K562 treated with DMSO at 1 percent for 4 hours (cell line): ENCODE measurements around the gene CTNNB1. TPM values are rescaled to one million over a fixed set of nuclear protein-coding genes. Genes with fewer than 3 reads are reported as not detected.

Experiments
- total RNA-seq: library from RNA; unstranded; fragments of 300-600 nt; gene quantifications from 2 replicates; pipeline ENCODE4 v1.2.3, GENCODE V29; 2022; ENCODE audit not compliant: insufficient read depth

The CTNNB1 gene
- 97.9 and 124 TPM in 2 replicates for total RNA-seq

DNA sequence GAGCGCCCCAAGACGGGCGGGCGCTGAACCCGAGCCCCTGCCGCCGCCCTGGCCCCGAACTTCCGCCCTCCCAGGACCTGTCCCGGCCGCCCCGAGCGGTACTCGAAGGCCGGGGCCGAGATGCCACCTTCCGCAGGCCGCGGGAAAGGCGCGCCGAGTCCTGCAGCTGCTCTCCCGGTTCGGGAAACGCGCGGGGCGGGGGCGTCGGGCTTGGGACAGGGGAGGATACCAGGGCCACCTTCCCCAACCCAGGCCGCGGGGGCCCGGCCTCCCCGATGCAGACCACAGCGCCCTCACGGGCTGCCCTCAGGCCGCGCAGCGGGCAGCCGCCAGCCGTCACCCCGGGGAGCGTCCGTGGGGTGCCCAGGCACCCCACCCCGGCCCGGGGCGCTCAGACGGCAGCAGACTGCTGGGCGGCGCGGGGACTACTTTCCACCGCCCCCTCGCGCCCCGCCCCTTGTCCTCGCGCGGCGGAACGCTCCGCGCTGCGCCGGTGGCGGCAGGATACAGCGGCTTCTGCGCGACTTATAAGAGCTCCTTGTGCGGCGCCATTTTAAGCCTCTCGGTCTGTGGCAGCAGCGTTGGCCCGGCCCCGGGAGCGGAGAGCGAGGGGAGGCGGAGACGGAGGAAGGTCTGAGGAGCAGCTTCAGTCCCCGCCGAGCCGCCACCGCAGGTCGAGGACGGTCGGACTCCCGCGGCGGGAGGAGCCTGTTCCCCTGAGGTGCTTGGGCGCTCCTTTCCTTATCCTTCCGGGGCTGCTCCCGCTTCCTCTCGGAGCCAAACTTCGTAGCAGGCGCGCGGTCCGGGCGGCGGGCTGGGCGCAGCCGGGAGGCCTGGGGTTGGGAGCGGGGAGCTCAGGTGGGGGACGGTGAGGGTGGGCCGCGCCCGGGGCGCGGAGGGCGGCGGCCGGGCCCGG is at the start of gene CTNNB1:
CTNNB1 (plus strand) TSS at position 556 of the 916 bp plus-strand sequence. CDS start 24,564 bp downstream, outside the sequence.

